ENCODE results near the gene ZFYVE28.

GRCh38 chr4:2320152-2320551 is 98.3 kb downstream of the ZFYVE28 start:
- TF ChIP-seq CTCF (IDR thresholded peaks at IDR 0.05; ENCODE audit: low read depth, low read length, poor library complexity, severe bottlenecking) (no peak), EZH2phosphoT487 (IDR thresholded peaks at IDR 0.05; ENCODE audit: borderline replicate concordance, low read length) (no peak)
